ENCODE data around the gene AKTIP.
A peak's percentile ranks its signal among the peaks of the same experiment; 100 is the strongest.

Gene AKTIP

GRCh38 chr16:53478965-53479364 is 24.0 kb downstream of the AKTIP start:
- no peak for DNase-seq (ENCODE audit: low spot score)

- DNase-seq (ENCODE audit: low spot score), result no peak
Measured at GRCh38 chr16:53476867-53477266, 26.1 kb downstream of the AKTIP start.

GRCh38 chr16:53465606-53466280 is 37.3 kb downstream of the AKTIP start:
- no peak for DNase-seq (ENCODE audit: low spot score)

GRCh38 chr16:53458635-53459034 is 44.4 kb downstream of the AKTIP start:
- DNase-seq (ENCODE audit: low spot score), result no peak

GRCh38 chr16:53457670-53458069 is 45.3 kb downstream of the AKTIP start:
- peak; percentile 47 for DNase-seq (ENCODE audit: low spot score)

- no peak for DNase-seq (ENCODE audit: low spot score)
Measured at GRCh38 chr16:53456625-53457024, 46.4 kb downstream of the AKTIP start.

GRCh38 chr16:53453928-53454327 is 49.1 kb downstream of the AKTIP start:
- DNase-seq (ENCODE audit: low spot score), result no peak

- DNase-seq (ENCODE audit: low spot score), result no peak
Measured at GRCh38 chr16:53449816-53450517, 53.0 kb downstream of the AKTIP start.

- no peak for DNase-seq (ENCODE audit: low spot score)
Measured at GRCh38 chr16:53446090-53446489, 56.9 kb downstream of the AKTIP start.

- no peak for DNase-seq (ENCODE audit: low spot score)
Measured at GRCh38 chr16:53445534-53445933, 57.5 kb downstream of the AKTIP start.

All from germinal center (tissue), 1 donor.